Adipocyte (in vitro differentiated cells): Measurements from ENCODE around the gene CEP131.

ENCODE experiments used
- DNase-seq: peaks from one replicate; pipeline ENCODE4 v3.0.0-alpha.2; 2015; ENCODE audit warnings: low read depth
- H3K27me3 ChIP-seq: replicated peaks from 2 replicates; pipeline ENCODE4 v1.7.0; 2013; ENCODE audit warnings: mild to moderate bottlenecking, low read length, moderate library complexity; ENCODE audit not compliant: control insufficient read depth, insufficient read depth
- H3K36me3 ChIP-seq: 2 replicates; pipeline ENCODE4 v1.7.0; 2013; ENCODE audit warnings: low read length, mild to moderate bottlenecking, moderate library complexity; ENCODE audit not compliant: control insufficient read depth, insufficient read depth, severe bottlenecking
- H3K4me1 ChIP-seq: 2 replicates; pipeline ENCODE4 v1.7.0; 2013; ENCODE audit warnings: mild to moderate bottlenecking, low read length, moderate library complexity; ENCODE audit not compliant: control insufficient read depth, insufficient read depth
- H3K4me3 ChIP-seq: 2 replicates; pipeline ENCODE4 v1.7.0; 2013; ENCODE audit warnings: mild to moderate bottlenecking, low read length, moderate library complexity
- H3K9ac ChIP-seq: 2 replicates; pipeline ENCODE4 v1.7.0; 2013; ENCODE audit warnings: mild to moderate bottlenecking, low read length, moderate library complexity
- H3K9me3 ChIP-seq: 2 replicates; pipeline ENCODE4 v1.7.0; 2013; ENCODE audit warnings: mild to moderate bottlenecking, low read length, moderate library complexity; ENCODE audit not compliant: control insufficient read depth

The CEP131 gene

DNA sequence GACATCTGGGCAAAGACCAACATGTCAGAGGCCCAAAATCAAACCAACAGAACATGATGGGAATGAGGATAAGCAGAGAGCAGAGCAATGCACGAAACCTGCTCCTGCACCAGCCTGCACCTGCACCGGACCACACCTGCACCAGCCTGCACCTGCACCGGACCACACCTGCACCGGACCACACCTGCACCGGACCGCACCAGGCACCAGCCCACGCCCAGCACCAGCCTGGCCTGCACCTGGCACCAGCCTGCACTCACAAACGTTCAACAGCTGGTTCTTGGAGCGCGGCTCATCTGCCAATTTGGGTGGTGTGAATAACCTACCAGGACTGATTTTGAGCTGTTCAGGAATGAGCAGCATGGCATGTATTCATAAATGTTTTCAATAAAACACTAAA, 18.2 kb downstream of the CEP131 start:
- Histone ChIP-seq H3K4me3 (no peak overlapping the region), H3K4me1 (no peaks in the 10 kb centered on the region), H3K9me3 (no peaks in the 10 kb centered on the region), H3K36me3 (no peaks in the 10 kb centered on the region), H3K27me3 (no peaks in the 10 kb centered on the region), H3K9ac (no peak overlapping the region)
- DNase-seq = no peak

- Histone ChIP-seq H3K4me1 (no peaks in the 10 kb centered on the region), H3K9ac (no peak overlapping the region), H3K4me3 (no peak overlapping the region), H3K36me3 (no peaks in the 10 kb centered on the region), H3K9me3 (no peaks in the 10 kb centered on the region), H3K27me3 (no peaks in the 10 kb centered on the region)
- no peak for DNase-seq
These were observed 19.6 kb downstream of the CEP131 start for GRCh38 chr17:81203136-81203535.

- Histone ChIP-seq H3K9me3 (no peaks in the 10 kb centered on the region), H3K27me3 (no peaks in the 10 kb centered on the region), H3K36me3 (no peaks in the 10 kb centered on the region), H3K4me1 (no peaks in the 10 kb centered on the region), H3K4me3 (no peak overlapping the region), H3K9ac (no peak overlapping the region)
- DNase-seq = no peak
These were observed 20.4 kb downstream of the CEP131 start for GRCh38 chr17:81202318-81202717.

DNA sequence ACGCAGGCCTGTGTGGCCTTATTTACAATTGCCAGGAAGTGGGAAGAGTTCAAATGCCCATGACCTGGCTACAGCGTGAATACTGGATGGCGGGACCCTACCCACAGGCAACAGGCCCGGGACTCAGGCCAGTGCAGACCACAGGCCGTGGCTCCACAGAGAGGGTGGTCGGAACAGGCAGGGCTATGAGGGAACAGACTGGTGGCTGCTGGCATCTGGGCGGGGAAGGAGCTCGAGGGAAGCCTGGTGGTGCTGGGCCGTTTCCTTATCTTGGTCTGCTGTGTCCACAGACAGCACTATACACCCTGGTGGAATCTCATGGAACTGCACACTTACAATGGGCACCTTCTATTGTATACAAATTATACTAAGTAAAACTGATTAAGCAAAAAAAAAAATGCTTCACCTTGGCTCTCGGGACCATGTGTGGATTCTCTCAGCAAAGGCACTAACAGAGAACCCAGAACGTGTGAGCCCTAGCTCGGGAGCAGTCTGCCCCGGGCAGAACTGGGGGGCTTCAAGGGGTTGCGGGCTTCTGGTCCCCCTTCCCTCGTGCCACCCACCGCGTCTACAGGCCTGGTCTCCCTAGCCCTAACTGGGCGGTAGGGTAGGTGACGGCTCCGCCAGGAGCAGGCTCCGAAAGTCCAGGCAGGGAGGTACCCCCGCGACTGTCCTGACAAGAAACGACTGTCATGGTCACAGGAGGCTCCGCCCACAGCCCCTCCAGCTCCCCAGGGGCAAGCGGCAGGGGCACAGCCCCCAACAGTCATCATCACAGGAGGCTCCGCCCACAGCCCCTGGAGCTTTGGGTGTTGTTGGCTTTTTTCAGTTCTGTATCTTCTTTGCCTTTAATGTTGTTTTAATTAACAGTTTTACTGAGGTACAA, 21.8 kb downstream of the CEP131 start:
- Histone ChIP-seq H3K36me3 (no peaks in the 10 kb centered on the region), H3K9ac (no peak overlapping the region), H3K4me1 (no peaks in the 10 kb centered on the region), H3K9me3 (no peaks in the 10 kb centered on the region), H3K27me3 (no peaks in the 10 kb centered on the region), H3K4me3 (no peak overlapping the region)
- peak; percentile 86 for DNase-seq

GRCh38 chr17:81200201-81200600, 22.6 kb downstream of the CEP131 start:
- H3K4me3 ChIP-seq = no peak overlapping the region
- no peaks in the 10 kb centered on the region for H3K4me1 ChIP-seq
- no peaks in the 10 kb centered on the region for H3K36me3 ChIP-seq
- no peak for DNase-seq
- no peak overlapping the region for H3K9ac ChIP-seq
- H3K9me3 ChIP-seq = no peaks in the 10 kb centered on the region
- no peaks in the 10 kb centered on the region for H3K27me3 ChIP-seq

DNA sequence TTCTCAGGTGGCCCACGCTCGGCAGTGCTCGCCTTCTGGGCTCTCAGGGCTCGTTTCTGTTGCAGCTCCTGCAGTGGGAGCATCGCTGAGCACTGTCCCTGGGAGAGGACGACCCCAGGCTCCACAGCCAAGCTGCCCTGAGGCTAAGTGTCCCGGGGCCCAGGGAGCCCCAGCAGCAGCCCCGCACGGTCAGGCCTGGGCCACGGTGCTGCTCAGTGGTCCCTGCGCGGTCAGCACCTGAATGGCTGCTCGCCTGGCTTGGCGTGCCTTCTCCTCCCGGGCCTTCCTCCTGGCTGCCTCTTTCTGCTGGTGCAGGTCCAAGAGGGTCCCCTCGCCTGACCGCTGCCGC, 23.3 kb downstream of the CEP131 start:
- Histone ChIP-seq H3K36me3 (no peaks in the 10 kb centered on the region), H3K4me1 (no peaks in the 10 kb centered on the region), H3K9me3 (no peaks in the 10 kb centered on the region)

DNA sequence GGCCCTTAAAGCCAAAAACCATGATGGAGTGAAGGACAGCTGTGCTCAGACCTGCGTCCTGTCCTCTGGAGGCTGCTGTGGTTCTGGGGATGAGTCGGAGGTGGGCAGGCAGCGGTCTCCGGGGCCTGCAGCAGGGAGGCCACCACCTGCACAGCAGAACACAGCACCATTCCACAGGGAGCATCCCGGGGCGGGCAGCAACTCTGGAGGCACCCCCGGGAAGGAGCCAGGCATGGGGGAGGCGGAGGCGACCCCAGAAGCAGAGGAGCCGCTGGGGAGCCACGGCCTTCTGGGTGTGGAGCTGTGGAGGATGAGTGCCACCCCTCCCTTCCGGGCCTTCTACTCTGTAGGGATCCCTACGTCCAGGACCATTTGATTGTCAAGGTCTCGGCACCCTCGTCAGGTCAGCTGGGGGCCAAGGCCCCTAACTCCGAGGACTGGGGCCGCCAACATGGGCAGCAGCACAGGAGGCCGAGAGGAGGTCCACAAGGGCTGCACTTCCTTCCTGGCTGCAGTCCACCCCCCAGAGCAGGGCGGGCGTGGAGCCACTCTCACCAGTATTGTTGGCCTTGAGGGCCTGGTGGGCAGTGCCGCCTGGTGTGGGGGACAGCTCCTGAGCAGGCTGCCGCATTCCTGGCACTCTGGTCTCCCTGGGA, 23.8 kb downstream of the CEP131 start:
- DNase-seq = no peak
- Histone ChIP-seq H3K36me3 (no peaks in the 10 kb centered on the region), H3K27me3 (no peaks in the 10 kb centered on the region), H3K4me3 (no peak overlapping the region), H3K9ac (no peak overlapping the region), H3K4me1 (no peaks in the 10 kb centered on the region), H3K9me3 (no peaks in the 10 kb centered on the region)

More for the DNA sequence above, 23.3 kb downstream of the CEP131 start:
- Histone ChIP-seq H3K4me3 (no peak overlapping the region), H3K9ac (no peak overlapping the region), H3K27me3 (no peaks in the 10 kb centered on the region)
- DNase-seq = no peak

DNA sequence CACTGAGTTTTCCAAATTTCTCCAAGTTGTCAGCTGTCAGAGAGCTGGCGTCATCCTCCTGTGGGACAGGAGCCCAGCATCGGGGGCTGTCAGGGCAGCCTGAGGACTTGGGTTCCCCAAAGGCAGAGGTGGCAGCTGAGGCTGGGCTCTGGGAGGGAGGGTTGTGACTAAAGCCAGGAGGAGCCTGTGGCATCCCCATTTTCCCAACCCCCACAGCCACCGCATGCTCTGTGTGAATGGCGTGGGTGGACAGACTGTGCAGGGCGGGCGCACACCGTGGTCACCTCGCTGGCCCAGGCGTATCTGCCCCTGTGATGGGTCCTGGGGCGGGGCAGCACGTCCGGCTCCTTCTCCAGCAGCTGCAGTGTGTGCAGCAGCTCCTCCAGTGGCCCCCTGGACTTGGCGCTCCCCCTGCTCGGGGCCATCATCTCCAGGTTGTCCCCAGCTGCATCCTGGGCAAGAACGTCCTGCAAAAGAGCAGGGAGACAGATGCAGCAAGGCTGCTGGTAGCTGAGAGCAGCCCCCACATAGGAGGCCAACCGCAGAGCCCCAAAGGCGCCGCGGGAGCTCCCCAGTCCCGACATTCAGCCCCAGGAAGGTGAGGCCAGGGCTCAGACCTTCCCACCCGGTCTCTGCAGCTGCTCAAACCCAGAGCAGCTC, 24.8 kb downstream of the CEP131 start:
- no peak for DNase-seq
- H3K9me3 ChIP-seq = no peaks in the 10 kb centered on the region
- no peak overlapping the region for H3K9ac ChIP-seq
- no peaks in the 10 kb centered on the region for H3K27me3 ChIP-seq
- no peak overlapping the region for H3K4me3 ChIP-seq
- H3K36me3 ChIP-seq = no peaks in the 10 kb centered on the region
- no peaks in the 10 kb centered on the region for H3K4me1 ChIP-seq

- H3K9ac ChIP-seq = no peak overlapping the region
- no peaks in the 10 kb centered on the region for H3K36me3 ChIP-seq
- no peaks in the 10 kb centered on the region for H3K9me3 ChIP-seq
- H3K27me3 ChIP-seq = no peaks in the 10 kb centered on the region
- no peak overlapping the region for H3K4me3 ChIP-seq
- no peak for DNase-seq
- no peaks in the 10 kb centered on the region for H3K4me1 ChIP-seq
These were observed 25.4 kb downstream of the CEP131 start for GRCh38 chr17:81197409-81197795.

DNA sequence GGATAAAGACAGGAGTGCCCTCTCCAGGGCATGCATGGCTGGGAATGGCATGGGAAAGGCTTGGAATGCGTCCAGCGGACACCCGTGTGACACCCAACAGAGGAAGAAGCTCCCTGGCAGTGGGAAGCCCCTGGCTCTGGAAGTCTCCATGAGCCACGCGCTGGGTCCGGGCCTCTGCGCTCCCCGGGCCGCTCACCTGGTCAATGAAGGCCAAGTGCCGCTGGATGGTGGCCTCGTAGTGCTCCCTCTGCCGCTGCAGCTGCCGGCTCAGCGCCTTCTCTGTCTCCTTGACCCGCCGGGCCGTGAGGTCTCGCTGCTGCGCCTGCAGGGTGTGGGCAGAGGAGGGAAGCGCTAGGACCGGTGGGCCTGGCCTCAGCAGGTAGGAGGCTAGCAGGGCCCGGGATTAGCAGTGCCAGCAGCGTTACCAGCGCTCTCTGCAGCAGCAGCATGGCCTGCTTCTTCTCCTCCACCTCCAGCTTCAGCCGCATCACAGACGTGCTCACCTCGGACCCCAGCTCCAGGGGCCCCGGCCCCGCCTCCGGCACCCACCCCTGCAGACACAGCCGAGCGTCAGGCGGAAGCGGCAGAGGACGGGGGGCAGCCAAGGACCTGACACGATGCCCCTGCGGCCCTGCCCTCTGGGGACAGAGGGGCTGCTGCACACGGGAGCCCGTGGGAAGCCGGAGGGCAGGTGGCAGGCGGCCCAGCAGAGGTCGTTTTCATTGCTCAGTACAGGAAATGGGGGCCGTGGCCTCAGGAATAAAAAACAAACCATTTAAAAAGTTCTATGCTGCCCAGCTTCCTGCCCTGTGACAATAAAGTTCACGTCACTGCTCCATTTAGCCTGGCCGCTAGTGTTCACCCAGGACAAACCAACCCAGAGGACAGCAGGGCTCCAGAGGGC, 26.0 kb downstream of the CEP131 start:
- H3K4me1 ChIP-seq = no peaks in the 10 kb centered on the region
- no peak overlapping the region for H3K9ac ChIP-seq
- H3K36me3 ChIP-seq = no peaks in the 10 kb centered on the region
- H3K9me3 ChIP-seq = no peaks in the 10 kb centered on the region
- H3K27me3 ChIP-seq = no peaks in the 10 kb centered on the region
- no peak for DNase-seq
- H3K4me3 ChIP-seq = no peak overlapping the region
